ENCODE data around the gene DUSP28.
"Not testable (repeated sequence)": the region's sequence is repeated elsewhere in the genome, so short reads cannot be mapped to it uniquely, and the experiment has no call there.

The DUSP28 gene

DNA sequence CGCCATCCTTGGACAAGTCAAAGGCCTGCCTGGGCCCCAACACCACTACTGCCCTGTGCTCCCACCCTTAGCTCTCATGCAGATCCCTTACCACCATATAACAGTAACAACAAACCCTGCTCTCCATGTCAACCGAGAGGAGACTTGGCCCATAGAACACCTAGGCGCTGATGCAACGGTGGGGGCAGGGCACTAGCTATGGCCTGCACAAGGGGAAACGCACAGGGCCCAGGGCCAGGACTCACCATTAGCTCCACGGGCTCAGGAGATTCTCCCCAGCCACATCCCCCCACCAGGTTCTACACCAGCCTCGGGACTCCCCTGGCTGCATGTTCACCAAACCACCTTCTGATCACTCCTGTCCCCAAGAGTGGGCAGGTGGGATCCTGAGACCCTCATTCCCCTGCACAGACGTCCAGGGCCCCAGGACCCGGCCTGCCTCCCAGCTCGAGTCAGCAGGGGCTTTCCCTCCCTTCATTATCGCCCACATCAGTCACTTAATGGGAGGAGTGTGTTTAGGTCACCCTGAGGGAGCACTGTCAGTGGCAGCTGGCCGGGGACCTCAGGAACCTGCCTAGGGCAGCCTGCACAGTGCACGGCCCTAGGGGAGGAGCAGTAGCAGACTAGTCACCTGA, 31.6 kb upstream of the DUSP28 start:
- no peak for DNase-seq

DNA sequence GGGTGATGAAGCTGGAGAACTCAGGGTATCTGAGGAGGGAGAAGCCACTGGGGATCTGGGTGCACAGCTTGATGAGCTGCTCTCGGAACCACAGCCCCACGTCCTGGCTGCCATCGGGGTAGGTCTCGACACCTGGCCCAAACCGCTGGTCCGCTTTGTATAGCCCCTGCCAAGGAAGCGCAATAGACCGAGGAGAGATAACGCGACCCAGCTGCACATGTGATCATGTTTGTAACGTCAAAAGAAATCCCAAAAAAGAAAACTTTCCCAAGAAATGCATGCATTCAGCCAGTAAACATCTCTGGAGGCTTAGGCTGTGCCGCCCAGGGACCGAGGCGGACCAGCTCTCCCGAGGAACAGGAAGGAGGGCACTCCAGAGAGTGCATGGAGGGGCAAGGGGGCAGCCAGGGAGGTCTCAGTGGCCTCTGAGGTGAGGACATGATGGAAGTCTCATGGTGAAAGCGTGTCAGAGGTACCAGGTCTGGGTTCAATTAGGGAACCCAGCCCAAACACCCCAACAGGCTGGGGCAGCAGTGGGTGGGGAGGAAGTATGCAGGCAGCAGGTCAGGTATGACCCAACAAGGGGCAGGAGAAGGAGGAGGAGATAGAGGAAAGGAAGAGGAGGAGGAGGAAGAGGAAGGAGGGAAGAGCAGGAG, 30.7 kb upstream of the DUSP28 start:
- no peak for DNase-seq

DNA sequence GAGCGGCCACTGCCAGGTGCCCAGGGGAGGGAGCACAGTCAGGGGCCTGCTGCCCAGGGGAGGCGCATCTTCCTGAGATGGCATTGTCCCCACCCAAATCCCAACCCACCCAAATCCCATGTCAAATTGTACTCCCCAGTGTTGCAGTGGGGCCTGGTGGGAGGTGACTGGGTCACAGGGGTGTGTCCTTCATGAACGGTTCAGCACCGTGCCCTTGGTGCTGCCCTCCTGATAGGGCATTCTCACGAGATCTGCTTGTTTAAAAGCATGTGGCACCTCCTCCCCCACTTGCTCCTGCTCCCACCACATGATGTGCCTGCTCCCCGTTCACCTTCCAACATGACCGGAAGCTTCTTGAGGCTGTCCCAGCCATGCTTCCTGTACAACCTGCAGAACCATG, 30.0 kb upstream of the DUSP28 start:
- DNase-seq, result no peak

- no peak for DNase-seq
Measured at GRCh38 chr2:240531038-240531437, 29.1 kb upstream of the DUSP28 start.

- no peak for DNase-seq
Measured at GRCh38 chr2:240532031-240532775, 28.0 kb upstream of the DUSP28 start.

DNA sequence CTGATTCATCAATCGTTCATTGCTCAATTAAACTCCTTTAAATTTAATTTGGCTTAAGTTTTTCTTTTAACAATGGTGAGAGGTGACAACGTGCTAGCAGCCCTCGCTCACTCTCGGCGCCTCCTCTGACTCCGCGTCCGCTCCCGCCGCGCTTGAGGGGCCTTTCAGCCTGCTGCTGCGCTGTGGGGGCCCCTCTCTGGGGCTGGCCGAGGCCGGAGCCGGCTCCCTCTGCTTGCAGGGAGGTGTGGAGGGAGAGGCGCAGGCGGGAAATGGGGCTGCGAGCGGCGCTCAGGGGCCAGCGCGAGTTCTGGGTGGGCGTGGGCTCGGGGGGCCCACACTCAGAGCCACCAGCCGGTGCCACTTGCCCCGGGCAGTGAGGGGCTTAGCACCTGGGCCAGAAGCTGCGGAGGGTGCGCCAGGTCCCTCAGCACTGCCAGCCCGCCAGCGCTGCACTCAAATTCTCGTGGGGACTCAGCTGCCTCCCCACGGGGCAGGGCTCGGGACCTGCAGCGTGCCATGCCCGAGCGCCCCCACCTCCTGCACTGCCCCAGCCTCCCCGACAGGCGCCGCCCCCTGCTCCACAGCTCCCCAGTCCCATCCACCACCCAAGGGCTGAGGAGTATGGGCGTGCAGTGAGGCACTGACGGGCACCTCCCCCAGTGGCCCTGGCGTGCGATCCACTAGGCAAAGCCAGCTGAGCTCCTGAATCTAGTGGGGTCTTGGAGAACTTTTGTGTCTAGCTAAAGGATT, 22.0 kb upstream of the DUSP28 start:
- DNase-seq, result no peak

DNA sequence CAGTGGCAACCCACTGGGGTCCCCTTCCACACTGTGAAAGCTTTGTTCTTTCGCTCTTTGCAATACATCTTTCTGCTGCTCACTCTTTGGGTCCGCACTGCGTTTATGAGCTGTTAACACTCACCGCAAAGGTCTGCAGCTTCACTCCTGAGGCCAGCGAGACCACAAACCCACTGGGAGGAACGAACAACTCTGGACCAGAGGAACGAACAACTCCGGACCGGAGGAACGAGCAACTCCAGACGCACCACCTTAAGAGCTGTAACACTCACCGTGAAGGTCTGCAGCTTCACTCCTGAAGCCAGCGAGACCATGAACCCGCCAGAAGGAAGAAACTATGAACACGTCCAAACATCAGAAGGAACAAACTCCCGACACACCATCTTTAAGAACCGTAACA, 21.1 kb upstream of the DUSP28 start:
- not testable (repeated sequence) for DNase-seq

GRCh38 chr2:240539906-240540305, 20.3 kb upstream of the DUSP28 start:
- DNase-seq, result no peak

- no peak for DNase-seq
Measured at GRCh38 chr2:240551288-240551687, 8.9 kb upstream of the DUSP28 start.

DNA sequence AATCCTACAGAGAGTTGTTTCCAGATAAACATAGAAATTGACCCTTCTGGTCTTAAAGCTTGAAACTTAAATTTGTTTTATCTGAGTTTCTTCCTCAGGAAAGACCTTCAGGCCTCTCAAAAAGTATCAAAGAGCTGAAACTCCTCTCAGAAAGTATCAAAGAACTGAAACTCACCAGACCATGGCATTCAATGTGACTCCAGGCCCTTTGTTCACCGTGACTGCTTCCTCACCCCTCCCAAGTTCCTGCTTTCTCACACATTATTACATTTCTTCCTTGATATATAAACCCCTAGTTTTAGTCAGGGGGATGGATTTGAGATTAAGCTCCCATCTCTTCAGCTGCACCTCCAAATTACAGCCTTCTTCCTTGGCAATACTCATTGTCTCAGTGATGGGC, 8.3 kb upstream of the DUSP28 start:
- no peak for DNase-seq

DNA sequence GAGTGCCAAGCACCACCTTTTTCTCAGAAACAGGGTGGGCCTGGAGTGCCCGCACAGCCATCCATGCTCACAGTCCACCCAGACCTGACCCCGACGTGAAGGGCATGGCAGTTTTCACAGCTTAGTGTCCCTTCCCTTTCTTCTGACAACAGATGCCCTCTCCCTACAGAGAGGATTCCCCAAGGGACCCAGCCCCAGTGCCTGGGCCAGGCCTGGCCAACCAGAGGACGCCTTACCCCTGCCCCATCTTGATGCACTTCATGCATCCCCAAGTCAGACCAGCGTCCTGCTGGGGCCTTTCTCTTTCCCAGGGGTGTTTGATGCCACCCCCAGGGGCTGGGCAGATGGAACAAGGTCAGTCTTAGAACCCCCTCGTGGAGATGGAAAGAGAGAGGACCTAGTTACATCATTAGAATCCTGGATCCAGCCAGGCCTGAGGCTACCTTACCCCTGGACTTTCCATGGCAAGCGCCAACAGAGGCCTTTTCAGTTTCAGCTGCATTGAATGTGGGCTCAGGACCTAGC, 6.1 kb upstream of the DUSP28 start:
- DNase-seq, result no peak

DNA sequence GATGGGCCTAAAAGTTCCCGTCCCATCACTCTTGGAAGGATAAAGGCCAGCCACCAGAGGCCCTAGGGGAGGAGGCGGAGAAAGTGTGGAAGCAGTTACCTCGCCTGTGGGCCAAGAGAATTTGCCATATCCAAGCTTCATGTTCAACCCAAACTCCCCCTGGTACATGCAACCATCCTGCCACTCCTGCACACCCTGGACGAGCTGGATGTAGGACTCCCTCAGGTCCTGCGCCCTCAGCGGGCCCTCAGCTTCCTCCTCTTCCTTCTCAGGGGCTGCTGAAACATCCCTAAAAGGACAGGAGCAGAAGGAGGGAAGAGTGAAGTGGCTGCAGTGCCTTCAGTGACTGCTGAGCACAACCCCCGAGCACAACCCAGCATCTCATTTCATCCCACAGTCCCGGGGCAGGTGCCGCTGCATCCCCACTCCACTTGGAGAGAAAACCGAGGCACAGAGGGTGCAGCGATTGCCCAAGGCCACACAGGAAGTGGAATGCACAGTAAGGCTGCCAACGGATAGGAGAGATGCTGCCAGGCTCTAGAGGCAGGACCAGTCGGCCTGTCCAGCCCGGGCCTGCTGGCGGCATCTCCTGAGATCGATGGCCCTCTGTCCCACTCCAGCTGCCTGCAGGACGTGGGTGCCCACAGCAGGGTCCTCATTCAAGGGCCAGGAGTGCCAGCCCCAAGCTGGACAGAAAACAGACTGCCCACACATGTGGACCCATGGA, 5.2 kb upstream of the DUSP28 start:
- DNase-seq, result no peak

- DNase-seq, result no peak
Measured at GRCh38 chr2:240555541-240556250, 4.5 kb upstream of the DUSP28 start.

- DNase-seq, result peak; percentile 74
Measured at GRCh38 chr2:240556553-240557100, 3.5 kb upstream of the DUSP28 start.

- DNase-seq, result no peak
Measured at GRCh38 chr2:240557101-240557751, 2.9 kb upstream of the DUSP28 start.

DNA sequence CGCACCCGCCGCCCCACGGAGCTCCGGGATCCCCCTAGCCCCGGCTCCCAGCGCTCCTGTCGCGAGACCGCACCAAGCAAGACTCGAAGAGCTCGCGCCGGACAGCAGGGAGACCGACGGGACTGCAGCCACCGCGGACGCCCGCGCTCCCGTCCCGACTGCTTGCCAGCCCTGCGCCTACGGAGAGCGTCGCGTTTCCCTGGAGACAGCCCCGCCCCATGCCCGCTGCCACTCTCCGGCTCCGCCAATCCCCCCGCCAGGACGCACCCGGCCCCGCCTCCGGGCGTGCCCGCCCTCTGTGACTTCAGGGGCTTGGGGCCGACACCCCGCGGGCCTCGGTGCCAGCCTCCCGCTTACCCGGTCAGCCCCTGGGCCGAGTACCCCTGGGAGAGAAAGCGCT, 2.3 kb upstream of the DUSP28 start, which contains the start of gene ANKMY1:
ANKMY1 (minus strand) TSS at position 181 of the 400 bp plus-strand sequence. CDS start 653 bp downstream, outside the sequence.
- peak; percentile 84 for DNase-seq

- no peak for DNase-seq
Measured at GRCh38 chr2:240558236-240558761, 1.9 kb upstream of the DUSP28 start.

DNA sequence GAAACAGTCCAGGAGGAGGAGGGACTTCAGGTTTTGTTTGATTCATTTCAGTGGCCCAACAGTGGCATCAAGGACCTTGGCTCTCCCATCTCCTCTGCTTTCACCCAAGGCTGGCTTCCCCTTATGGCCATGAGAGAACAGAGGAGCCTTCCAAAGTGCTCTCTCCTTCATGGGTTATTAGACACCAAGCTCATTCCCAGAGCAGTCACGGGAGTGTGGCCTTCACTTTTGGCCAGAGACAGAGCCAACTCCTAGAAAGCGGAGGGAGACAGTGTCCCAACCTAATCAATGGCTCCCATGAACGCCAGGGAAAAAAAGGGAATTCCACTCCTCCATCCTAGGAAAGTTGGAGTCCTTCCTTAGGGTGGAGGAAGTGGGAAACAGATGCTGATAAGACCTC, 871 bp upstream of the DUSP28 start:
- DNase-seq, result peak; percentile 27

DNA sequence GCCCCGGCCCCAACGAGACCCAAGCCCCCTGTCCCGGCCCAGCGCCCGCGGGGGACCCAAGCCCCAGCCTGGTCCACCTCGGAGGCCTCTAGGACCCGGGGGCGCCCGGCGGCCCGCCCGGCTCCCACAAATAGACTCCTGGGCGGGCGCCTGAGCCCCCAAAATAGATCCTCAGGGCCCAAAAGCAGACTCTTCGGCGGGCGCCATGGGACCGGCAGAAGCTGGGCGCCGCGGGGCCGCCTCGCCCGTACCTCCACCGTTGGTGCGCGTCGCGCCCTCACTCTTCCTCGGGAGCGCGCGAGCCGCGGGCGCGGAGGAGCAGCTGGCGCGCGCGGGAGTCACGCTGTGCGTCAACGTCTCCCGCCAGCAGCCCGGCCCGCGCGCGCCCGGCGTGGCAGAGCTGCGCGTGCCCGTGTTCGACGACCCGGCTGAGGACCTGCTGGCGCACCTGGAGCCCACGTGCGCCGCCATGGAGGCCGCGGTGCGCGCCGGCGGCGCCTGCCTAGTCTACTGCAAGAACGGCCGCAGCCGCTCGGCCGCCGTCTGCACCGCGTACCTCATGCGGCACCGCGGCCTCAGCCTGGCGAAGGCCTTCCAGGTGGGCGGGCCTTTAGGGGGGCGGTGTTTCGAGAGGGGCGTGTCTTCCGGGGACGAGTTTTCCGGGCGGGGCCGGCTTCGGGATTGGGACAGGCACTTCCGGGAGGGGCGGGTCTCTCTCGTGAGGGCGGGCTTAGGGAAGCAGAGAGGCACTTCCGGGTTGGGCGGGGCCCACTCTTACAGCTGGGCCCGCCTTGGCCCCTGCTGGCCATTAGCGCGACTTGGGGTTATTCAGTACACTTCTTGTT, 545 bp downstream of the DUSP28 start:
- DNase-seq, result peak; percentile 97

All from hematopoietic multipotent progenitor cell treated with erythropoietin and hydrocortisone succinate and interleukin-3 and kit ligand, for 8 days (in vitro differentiated cells).